Measurements from ENCODE around the gene ST8SIA2. TPM values are rescaled to one million over a fixed set of nuclear protein-coding genes. Genes with fewer than 3 reads are reported as not detected.
"Not testable (repeated sequence)": the region's sequence is repeated elsewhere in the genome, so short reads cannot be mapped to it uniquely, and the experiment has no call there.

Gene ST8SIA2
- polyA plus RNA-seq, 3 donors: 4.0 to 5.6 (median 5.2) TPM

DNA sequence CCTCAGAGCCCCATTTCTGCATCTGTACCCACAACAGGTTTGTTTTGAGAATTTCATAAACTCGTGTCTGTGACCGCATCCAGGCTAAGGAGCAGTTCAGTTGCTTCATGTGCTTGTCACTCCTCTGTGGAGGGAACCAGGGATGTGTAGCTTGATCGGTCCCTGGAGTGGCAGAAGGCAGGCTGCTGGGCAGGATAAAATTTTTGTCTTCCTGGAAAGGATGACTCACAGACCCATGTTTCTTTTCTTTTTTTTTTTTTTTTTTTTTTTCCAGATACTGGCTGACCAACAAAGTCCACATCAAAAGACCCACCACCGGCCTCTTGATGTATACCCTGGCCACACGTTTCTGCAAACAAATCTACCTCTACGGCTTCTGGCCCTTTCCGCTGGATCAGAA, 70.1 kb downstream of the ST8SIA2 start:
- DNase-seq (ENCODE audit: extremely low read depth in 1 of 11, low read depth in 9 of 11, low spot score in 4 of 11): no peak

DNA sequence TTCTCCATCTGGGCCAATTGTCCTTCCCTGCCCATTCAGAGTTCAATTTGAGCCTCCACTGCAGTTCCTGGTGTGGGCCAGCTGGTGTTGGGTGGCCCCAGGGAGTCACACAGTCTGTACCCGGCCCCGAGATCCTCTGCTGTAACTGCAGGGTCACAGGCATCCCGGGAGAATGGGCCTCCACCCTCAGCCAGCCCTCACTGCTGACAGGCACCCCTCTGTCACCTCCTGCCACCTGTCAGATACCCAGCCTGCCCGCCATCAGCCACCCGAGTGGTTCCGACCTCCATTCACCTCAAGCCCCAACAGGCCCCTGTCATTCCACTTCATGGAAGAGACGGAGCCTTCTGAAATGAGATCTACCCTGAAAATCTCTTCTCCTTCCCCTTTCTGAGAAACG, 73.2 kb downstream of the ST8SIA2 start:
- DNase-seq (ENCODE audit: extremely low read depth in 1 of 11, low read depth in 9 of 11, low spot score in 4 of 11): no peak

DNA sequence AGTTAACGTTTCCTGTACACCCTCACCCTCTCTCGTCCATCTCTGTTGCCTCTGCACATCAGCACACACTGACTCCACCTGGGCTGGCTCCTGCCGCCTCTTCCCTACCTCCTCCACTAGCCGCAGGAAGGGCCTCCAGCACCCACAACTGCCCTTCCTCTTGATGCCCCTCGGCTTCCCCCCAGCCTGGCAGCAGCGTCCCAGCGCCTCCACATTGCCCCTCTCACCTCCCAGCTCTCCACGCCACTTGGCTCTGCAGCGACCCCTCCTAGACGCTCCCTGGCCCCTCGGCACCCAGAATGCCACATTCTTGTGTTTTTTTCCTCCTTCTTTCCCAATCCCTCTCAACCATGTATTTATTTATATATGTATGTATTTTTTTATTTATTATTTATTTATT, 73.6 kb downstream of the ST8SIA2 start:
- DNase-seq (ENCODE audit: extremely low read depth in 1 of 11, low read depth in 9 of 11, low spot score in 4 of 11): no peak

DNA sequence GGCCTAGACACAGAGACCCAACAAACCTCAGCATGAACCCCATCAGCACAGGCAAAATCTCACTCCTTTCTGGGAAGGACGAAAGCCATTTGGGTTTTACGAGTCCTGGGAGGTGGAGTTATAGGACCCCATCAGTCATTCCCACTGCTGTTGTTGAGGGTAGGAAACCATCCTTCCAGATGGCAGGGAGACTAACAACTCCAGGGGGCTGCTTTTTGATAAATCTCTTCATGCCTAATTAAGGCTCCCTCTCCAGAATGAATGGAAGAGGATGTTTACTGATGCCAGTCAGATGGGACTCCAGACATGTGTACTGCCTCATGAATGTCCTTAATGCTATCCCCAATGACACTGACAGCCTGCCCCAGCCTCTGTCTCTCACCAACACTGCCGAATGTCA, 75.3 kb downstream of the ST8SIA2 start:
- no peak for DNase-seq (ENCODE audit: extremely low read depth in 1 of 11, low read depth in 9 of 11, low spot score in 4 of 11)

DNA sequence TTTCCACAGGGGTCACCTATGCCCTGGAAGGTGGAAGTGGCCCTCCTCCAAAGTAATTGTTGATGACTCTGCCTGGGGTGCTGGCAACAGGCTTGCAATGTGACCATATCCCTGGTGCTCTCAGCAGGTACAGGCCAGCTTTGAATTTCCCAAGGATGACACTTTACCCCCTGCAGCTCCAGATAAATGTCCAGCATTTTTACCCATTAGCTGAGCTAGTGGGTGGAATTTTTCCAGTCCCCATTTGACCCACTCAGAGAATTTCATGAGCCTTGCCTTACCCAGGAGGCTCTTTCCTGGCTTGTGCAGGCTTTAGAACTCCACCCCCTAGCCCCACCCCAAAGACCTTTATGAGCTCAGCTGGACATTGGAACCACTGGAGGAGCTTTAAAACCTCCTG, 77.6 kb downstream of the ST8SIA2 start:
- DNase-seq (ENCODE audit: extremely low read depth in 1 of 11, low read depth in 9 of 11, low spot score in 4 of 11): no peak

DNA sequence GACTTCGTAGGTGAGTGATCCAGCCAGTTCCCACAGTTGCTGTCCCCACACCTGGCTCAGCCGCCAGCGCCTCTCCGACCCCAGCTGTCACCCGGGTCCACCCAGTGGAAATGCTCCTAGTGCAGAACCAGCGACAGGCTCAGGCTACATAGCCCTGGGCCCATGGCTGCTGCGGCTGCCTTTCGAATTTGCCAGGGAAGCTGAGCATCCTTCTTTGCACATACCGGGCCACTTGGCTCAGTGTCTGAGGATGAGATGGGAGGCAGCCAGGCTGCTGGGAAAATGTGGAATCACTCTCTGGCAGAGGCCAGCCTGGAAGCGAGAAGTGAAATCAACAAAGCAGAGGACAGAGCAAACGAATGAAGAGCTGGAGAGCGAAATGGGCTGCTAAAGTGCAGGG, 80.1 kb downstream of the ST8SIA2 start:
- no peak for DNase-seq (ENCODE audit: extremely low read depth in 1 of 11, low read depth in 9 of 11, low spot score in 4 of 11)

DNA sequence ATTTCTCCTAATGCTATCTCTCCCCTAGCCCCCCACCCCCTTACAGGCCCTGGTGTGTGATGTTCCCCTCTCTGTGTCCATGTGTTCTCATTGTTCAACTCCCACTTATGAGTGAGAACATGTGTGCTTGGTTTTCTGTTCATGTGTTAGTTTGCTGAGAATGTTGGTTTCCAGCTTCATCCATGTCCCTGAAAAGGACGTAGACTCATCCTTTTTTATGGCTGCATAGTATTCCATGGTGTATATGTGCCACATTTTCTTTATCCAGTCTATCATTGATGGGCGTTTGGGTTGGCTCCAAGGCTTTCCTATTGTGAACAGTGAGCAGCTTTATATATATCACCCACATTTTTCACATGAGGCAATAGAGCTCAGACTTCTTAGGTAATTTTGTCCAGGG, 86.0 kb downstream of the ST8SIA2 start:
- not testable (repeated sequence) for DNase-seq (ENCODE audit: extremely low read depth in 1 of 11, low read depth in 9 of 11, low spot score in 4 of 11)

DNA sequence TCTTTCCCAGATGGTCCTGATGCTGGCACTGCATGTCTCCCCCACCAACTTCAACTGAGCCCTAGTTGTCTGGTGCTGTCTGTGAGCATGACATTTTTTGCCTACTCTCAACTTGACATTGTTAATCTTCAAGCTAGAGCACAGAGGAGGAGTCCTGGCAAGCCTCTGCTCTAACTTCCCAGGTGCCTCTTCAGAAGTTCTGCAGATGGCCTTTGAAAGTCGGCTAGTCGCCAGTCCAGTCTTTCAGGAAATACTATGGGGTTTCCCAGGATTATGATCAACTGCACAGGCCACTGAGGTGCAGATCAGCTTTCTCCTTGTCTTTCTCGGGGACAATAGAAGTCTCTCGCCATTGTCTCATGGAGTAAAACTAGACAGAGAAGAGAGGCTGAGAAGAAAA, 86.7 kb downstream of the ST8SIA2 start:
- no peak for DNase-seq (ENCODE audit: extremely low read depth in 1 of 11, low read depth in 9 of 11, low spot score in 4 of 11)

DNA sequence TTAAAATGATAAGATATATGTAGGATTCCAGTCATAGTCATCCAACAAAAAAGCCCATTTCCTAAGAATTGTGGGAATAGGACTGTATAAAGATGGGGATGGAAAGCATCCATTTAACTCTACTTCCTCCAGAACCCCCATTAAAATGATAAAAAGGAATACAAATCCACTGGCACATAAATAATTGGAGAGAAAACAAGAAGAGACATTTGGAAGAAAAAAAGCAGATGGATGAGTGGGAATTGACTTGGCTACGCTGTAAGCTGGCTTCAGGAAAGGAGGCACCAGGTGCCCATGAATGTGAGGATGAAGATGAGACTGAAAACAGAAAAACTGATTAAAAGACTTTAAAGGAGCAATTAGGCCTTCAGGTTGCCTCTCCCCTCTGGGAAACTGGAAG, 91.8 kb downstream of the ST8SIA2 start:
- DNase-seq (ENCODE audit: extremely low read depth in 1 of 11, low read depth in 9 of 11, low spot score in 4 of 11): no peak

DNA sequence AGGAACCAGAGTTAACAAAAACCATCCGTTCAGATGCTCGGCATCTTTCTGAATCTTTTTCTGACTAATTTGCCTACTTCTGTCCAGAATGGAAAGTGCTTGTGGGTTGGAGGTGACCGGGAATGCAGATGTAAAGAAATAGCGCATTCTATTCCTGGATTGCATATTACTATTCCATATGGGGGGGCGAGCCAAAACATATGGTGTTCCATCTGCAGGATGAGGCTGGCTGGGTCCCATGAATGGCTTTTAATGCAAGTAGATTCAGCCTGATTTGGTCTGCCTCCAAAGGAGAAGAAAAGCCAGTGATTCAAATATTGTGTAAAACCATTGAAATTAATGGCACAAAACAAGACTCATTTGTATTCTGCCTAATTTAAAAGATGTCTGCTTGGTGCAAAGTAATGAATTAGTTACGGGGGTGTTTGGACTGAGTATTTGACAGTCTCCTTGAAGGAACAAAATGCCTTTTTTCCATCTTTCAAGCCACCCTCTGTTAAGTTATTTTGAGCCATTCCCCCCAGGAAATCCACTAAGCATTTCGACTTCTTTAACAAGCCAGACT, 99.0 kb downstream of the ST8SIA2 start:
- DNase-seq (ENCODE audit: extremely low read depth in 1 of 11, low read depth in 9 of 11, low spot score in 4 of 11): no peak

DNA sequence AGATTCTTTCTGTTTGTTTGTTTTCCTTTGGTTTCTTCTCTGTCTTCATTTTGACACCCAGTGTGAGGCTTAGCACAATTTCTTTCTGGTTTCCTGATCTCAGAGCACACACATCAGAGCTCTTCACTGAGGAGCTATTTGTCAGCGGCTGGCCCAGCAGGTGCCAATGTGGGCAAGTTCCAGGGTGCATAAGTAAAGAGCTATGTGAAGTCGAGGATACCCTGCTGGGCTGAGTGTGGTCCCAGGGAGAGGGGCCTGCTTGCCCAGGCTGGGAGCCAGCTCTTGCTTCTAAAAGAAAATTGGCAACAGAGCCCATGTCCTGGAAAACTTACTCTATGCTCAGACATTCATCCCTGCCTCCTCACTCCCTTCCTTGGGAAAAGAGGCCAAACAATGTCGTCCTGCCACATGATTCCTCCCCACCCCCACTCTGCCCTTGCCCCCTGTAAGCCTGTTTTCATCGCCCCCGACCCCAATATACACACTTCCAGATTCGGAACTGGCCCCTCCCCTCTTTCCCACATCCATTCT, 101.2 kb downstream of the ST8SIA2 start:
- no peak for DNase-seq (ENCODE audit: extremely low read depth in 1 of 11, low read depth in 9 of 11, low spot score in 4 of 11)

DNA sequence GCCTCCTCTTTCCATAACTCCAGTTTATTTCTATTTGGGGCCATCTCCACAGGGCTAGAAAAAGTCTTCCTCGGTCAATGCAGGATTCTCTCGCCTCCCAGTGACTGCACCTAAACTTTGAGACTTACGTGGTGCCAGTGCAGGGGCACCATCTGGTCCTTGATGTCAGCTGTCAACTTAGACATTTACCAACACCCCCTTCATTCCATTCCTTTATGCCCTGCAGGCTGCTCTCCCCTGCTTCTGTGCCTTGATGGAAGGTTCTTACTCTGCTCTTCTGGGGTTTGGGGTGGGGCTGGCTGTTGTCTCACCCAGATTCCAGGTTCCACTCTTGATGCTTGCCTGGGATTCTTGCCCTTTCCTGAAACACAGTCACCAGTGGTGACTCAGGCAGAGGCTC, 101.8 kb downstream of the ST8SIA2 start:
- no peak for DNase-seq (ENCODE audit: extremely low read depth in 1 of 11, low read depth in 9 of 11, low spot score in 4 of 11)

DNA sequence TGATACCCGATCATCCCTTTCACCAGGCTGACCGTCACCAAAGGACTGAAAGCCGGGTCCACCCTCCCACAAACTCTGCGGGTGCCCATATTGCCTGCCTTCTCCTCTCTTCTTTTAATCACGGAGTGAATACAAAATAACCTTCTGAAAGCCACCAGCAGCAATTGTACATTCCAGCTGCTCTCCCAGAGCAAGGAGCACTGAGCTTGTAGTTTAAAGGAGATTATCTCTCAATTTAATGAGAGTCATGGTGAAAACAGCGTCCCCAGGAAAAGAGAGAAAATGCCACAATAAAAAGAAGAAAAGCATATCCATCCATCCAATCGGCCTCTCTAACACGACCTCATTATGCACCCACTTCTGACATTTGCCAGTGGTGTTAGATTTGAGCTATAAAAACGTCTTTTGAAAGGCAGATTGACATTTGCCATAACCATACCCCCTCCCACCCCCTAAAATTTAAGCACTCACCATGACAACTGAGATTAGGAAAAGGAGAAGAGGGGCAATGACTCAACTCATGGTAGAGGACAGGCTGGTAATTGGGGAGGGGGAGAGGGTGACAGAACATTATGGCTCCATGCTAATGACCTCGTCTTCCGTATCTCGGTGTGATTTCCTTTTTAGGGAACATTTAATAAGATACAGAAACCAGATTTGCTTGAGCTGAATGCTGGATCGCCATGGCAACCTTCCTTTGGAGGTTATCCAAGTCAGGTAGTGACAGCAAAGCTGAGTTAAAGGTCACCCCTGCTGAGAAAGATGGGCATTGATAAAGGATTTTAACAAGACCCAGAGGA, 106.2 kb downstream of the ST8SIA2 start:
- no peak for DNase-seq (ENCODE audit: extremely low read depth in 1 of 11, low read depth in 9 of 11, low spot score in 4 of 11)

DNA sequence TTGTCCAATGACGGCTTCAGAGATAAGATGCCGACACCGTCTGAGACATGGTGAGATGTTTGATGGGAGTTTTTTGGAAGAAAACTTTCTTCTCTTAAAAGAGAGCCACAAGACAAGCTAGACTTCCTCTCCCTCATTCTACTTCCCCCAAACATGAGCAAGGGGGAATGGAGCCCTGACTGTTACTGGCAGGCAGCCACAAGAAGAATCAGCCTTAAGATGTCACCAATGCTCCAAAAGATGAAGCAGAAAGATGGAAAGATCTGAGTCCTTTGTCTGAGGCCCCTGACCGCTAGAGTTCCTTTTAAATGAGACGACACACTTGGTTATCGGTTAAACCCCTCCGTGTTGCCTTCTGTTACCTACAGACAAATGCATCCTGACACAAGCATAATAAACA, 108.7 kb downstream of the ST8SIA2 start:
- no peak for DNase-seq (ENCODE audit: extremely low read depth in 1 of 11, low read depth in 9 of 11, low spot score in 4 of 11)

DNA sequence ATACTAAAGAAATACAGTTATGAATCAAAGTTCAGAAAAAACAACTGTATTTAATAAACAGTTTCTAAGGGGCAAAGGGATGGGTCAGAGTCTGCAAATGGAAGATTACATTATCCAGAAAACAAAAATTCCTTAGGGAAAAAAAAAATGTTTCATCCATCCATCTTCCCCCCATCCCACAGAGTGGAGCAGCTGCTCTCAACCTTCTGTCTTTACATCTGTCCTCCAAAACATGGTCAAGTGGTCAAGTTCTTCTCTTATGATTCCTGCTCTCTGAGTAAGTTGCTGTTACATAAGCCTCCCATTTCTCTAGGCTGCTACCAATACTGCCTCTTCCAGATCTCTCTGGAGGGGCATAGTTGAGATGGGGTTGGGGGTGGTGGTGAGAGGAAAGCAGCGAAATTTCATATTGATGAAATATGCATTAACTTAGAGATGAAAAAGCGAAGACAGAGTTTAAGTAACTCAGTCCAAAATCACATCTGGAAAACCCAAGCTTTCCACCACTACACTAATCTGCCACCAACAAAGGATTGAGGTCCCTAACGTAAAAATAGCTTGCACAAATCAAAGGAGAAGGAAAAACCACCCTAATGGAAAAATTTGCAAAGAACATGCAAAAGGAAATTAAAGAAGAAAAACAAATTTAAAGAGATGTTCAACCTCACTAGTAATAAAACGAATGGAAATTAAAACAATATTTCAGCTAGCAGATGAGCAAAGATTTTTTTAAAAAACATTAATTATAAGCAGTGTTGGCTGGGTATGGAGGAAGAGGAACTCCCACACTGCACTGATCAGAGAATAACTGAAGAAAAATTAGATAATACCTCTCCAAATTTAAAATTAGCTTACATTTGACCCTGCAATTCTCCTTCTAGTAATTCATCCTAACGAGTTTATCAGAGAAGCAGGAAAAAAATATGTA, 109.5 kb downstream of the ST8SIA2 start:
- no peak for DNase-seq (ENCODE audit: extremely low read depth in 1 of 11, low read depth in 9 of 11, low spot score in 4 of 11)

DNA sequence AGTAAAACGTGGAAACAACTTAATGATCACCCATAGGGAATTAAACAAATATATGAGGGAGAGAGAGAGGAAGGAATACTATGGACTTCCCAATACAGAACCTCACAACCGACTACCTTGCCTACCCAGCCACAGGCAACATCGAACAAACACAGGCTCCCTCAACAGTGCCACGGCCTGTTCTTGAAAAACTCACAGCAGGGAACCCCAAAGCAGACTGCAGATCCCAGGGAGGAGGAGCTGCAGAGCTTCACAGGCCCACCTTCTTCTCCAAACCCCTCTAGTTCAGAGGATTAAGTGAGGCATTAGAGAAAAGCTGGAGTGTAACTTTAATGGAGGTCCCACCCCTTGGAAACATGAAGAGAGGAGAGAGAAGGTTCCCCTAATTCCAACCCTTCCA, 110.2 kb downstream of the ST8SIA2 start:
- DNase-seq (ENCODE audit: extremely low read depth in 1 of 11, low read depth in 9 of 11, low spot score in 4 of 11): no peak

DNA sequence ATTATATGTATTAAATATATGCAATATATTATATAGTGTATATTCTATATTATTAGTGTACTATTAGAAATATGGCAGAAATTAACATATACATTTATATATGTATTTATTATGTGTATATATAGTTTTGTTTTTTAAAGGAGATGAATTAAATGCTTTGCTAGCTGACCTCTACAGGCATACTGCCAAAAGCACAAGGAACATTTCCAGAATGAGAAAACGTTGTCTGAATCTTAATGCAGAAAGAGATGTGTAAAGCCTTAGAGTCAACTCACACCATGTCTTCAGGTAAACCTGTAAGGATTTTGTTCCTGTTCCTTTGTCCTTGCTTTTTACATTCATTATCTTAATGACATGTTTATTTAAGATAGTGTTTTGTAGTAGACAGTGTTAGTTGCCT, 111.9 kb downstream of the ST8SIA2 start:
- DNase-seq (ENCODE audit: extremely low read depth in 1 of 11, low read depth in 9 of 11, low spot score in 4 of 11): no peak

DNA sequence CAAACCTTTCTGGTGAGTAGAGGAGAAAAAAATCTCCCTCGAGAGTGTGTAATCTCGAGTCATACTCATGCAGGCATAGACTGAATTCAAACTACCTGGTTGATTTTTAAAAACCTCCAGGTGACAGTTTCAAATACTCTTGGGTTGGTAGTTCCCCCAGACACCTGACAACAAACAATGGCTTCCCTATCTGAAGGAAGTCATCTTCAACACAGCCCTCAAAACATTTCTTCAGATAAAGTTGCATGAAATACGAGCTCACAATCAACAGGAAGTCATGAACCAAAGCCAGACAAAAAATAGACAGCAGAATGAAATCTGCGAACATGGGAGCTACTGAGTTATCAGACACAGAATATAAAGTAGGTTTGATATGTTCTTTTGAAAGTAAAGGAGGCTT, 112.8 kb downstream of the ST8SIA2 start:
- no peak for DNase-seq (ENCODE audit: extremely low read depth in 1 of 11, low read depth in 9 of 11, low spot score in 4 of 11)

DNA sequence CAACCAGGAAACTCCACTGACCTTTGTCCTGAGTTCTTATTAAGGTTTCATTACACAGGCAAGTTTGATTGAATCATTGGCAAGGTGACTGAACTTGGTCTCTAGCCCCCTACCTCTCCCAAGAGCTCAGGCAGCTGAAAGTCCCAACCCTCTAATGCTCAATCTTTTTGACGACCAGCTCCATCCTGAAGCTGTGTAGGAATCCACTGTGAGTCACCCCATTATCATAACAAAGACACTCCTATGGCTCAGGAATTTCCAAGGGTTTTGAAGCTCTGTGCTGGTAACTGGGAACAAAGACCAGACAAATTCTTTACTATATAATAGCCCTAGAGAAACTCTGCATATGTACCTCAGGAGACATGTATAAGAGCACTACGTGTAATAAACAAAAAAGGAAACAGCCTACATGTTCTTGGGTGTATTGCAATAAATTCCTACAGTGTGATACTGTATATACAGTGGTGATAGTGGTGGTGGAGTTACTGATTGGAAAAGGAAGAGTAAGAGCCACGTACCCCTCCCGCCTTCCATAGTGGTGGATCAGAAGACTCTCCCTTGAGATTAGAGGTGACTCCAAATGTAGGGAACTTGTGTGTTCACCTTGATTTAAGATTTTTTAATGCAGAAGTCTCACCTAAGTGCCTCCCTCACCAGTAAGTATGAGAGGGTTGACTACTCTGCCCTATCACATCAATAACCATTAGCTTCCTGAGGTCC, 116.6 kb downstream of the ST8SIA2 start:
- DNase-seq (ENCODE audit: extremely low read depth in 1 of 11, low read depth in 9 of 11, low spot score in 4 of 11): no peak

Data from renal cortex interstitium (tissue), 11 donors.